ENCODE results near the gene CMPK2. TPM values are rescaled to one million over a fixed set of nuclear protein-coding genes. Genes with fewer than 3 reads are reported as not detected.
"Not testable (repeated sequence)": the region's sequence is repeated elsewhere in the genome, so short reads cannot be mapped to it uniquely, and the experiment has no call there.

Gene CMPK2, protein sequence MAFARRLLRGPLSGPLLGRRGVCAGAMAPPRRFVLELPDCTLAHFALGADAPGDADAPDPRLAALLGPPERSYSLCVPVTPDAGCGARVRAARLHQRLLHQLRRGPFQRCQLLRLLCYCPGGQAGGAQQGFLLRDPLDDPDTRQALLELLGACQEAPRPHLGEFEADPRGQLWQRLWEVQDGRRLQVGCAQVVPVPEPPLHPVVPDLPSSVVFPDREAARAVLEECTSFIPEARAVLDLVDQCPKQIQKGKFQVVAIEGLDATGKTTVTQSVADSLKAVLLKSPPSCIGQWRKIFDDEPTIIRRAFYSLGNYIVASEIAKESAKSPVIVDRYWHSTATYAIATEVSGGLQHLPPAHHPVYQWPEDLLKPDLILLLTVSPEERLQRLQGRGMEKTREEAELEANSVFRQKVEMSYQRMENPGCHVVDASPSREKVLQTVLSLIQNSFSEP
- total RNA-seq (2014; rRNA removed; shearing (Covaris generic)), result 0.17 and 0.40 TPM in 2 replicates
- polyA plus RNA-seq (2014; cell fraction: nucleus; rRNA removed), result 4.8 and 5.7 TPM in 2 replicates

DNA sequence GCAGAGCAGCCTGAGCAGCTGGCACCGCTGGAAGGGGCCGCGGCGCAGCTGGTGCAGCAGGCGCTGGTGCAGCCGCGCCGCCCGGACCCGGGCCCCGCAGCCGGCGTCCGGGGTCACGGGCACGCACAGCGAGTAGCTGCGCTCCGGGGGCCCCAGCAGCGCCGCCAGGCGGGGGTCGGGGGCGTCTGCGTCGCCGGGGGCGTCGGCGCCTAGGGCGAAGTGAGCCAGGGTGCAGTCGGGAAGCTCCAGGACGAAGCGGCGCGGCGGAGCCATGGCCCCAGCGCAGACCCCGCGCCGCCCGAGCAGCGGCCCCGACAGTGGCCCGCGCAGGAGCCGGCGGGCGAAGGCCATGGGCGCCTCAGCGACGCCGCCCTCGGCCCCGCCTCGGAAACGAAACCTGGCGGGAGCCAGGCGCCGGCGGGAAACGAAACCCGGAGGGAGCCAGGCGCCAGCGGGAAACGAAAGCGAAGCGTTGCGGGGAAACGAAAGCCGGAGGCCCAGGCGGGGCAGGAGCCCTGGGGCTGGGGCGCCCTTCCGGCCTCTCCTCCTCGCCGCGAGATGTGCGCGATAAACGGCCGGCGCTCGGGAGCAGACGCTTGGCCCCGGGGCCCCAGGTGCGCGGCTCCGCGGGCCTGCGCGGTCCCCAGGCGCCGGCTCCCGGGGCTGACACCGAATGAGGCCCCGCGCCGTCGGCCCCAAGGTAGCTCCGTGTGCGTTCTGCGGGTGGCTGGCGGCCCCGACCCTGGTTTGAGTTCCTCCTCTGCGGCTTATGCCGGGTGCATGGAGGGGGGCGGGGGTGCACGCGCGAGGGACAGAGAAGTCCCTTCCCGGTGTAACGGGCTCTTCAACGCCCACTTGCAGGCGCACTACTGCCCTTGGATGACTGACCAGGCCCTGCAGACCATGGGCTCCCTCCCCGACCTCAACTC is at the start of gene CMPK2:
Gene CMPK2 (minus strand): TSS at position 562 of the 929 bp plus-strand sequence. CDS start 211 bp downstream, at position 351.
- peak; percentile 18 for DNase-seq (ENCODE audit: extremely low read depth, low read depth)

DNA sequence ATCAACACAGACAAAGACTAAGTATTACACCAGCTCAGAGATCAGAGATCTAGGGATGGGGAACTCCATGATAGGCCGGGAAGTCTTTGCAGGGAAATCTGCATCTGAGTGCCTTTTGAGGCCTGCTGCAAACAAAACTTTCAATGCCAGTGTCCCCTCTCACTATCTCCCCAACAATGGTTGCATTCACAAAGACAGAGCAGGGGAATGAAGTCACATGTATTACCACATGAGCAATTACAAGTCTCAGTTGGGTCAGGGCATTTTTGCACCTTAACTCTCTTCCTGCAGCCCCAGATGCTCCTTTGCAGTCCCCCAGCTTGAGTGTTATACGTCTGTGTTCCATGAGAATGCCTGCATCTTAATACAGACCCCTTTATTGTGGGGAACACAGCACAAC is 49.7 kb upstream of the CMPK2 start:
- DNase-seq (ENCODE audit: extremely low read depth, low read depth), result no peak

DNA sequence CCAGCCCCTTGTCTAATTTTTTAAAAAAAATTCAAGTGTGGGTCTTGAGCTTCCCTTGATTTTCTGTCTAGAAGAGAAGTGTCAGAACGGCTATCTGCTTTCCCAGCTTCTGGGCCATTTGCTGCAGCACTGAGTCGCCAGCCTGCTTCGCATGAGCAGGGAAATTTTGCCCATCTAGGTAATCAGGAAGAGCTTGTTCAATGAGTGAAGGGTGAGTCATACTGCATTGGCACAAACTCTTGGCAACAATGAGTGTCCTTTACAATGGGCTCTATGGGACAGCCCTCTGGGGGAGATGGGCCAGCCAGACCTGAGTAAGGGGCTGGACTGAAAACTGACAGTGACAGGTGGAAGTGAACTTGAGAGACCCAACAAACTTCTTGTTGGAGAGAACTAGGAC is 49.1 kb upstream of the CMPK2 start:
- peak; percentile 26 for DNase-seq (ENCODE audit: extremely low read depth, low read depth)

DNA sequence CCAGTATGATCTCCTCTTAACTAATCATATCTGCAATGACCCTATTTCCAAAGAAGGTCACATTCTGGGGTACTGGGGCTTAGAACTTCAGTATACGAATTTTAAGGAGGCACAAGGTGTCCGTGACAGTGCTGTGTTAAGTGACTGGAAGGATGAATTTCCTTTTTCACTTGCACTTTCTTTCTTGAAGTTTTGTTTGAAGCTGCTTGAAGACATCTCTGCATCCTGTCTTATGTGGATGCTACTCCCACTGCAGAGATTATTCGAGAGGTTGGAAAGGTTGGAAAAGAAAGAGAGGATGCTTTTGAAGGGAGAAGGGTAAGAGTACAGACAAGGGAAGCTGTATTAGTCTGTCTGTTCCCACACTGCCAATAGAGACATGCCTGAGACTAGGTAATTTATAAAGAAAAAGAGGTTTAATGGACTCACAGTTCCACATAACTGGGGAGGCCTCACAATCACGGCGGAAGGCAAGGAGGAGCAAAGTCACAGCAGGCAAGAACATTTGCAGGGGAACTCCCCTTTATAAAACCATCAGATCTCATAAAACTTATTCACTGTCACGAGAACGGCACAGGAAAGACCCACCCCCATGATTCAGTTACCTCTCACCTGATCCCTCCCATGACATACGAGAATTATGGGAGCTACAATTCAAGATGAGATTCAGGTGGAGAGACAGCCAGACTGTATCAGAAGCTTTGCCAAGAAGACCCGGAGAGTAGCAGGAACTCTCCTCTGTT is 47.9 kb upstream of the CMPK2 start:
- no peak for DNase-seq (ENCODE audit: extremely low read depth, low read depth)

DNA sequence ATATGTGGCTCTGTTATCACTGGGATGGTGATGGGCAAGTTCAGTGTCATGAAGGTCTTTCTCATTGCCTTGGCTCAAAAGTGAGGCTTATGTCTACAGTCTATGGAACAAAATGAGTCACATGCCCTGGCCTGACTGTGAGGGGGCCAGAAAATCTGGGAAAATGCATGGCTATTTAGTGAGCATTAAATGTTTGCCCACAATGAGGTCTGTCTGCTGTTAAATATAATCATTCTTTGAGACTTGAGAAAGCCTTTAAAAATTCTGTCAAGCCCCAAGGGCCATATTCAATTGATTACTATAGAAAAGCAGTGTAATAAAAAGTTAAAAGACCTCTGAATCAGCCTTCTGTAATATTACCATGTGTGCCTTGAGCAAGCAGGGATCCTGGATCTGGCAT is 46.0 kb upstream of the CMPK2 start:
- DNase-seq (ENCODE audit: extremely low read depth, low read depth), result no peak

DNA sequence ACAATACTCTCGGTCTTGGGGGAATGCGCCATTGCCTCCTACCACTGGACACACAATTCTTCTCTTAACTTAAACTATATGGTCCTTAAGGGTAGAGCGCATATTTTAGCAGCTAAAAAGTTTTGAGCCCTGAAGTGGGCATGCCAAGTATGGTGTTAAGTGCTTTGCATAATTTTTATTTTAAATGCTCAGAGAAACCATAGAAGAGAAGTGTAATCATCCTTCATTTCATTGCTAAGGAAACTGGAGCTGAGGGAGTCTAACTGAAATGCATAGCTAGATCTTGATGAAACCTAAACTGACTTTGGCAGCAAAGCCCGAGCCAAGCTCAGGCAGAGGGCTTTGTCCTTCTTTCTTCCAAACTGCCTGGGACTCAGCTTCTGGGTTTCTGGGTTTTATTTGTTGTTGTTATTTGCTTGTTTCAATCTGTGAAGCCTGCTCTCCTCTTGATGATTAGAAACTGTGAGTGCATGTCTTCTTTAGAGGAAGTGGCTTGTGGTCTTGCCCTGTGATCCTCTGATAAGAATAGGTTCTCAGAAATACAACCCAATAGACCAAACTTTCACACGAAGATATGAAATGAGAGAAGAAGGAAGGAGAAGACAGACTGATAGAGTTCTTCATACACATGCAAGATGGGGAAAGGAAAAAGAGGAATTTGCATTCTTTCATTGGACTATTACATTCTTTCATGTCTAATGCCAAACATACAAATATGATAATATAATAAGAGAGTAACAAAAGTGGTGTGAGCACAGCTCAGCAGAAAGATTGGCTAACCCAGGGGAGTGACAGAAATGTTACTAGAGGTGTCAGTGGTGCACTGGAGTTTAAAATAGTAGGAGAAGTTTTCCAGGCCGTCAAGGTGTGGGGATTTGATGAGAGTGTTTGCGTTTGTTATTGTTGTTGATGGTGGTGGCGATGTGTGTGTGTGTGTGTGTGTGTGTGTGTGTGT is 44.0 kb upstream of the CMPK2 start:
- DNase-seq (ENCODE audit: extremely low read depth, low read depth), result no peak

DNA sequence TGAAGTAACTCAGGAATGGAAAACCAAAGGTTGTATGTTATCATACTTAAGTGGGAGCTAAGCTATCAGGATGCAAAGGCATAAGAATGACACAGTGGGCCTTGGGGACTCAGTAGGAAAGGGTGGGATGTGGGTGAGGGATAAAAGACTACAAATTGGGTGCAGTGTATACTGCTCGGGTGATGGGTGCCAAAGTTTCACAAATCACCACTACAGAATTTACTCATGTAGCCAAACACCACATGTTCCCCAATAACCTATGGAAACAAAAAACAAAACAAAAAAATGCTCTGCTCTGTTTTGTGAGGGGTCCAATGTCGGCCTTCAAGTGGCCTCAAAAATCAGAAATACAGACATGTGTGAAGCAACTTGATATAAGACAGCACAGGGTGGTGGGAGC is 42.6 kb upstream of the CMPK2 start:
- DNase-seq (ENCODE audit: extremely low read depth, low read depth), result no peak

DNA sequence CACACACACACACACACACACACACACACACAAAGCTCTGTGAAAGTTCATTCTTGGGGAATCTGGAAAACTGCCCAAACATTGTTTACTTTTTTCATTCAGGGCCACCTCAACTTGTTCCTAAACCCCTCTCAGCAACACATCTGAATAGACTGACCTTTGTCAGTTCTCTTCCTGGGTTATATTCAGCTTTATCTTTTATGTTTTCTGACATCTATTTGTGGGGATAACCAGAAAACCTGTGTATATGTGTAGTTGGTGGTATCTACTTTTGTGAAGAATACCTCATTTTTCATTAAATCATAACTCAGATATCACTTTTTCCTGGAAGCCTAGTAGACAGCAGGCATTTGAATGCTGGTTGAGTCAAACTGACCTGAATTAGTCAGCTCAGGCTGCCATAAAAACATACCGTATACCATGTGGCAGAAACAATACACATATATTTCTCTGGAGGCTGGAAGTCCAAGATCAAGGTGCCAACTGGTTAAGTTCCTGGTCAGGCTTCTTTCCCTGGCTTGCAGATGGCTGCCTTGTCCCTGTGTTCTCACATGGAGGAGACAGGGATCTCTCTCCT is 40.5 kb upstream of the CMPK2 start:
- no peak for DNase-seq (ENCODE audit: extremely low read depth, low read depth)

DNA sequence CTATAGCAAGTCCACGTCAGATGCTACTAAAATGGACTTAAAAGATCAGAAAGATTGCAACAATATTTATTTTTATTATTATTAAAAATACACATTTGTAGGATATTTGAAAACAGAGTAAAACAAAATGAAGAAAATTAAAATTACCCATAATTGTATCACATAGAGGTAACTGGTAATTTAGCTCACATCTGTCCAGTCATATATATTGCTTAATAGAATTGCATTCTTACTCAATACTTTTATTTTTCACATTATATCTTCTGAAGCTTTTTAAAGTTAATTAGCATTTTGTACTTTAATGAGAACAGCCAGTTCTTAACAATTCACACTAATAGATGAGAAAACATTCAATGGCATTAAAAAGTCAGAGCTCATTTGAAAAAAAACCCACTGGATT is 40.0 kb upstream of the CMPK2 start:
- no peak for DNase-seq (ENCODE audit: extremely low read depth, low read depth)

DNA sequence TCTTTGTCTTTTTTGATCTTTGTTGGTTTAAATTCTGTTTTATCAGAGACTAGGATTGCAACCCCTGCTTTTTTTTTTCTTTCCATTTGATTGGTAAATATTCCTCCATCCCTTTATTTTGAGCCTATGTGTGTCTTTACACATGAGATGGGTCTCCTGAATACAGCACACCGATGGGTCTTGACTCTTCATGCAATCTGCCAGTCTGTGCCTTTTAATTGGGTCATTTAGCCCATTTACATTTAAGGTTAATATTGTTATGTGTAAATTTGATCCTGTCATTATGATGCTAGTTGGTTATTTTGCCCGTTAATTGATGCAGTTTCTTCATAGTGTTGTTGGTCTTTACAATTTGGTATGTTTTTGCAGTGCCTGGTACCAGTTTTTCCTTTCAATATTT is 36.9 kb upstream of the CMPK2 start:
- DNase-seq (ENCODE audit: extremely low read depth, low read depth), result not testable (repeated sequence)

DNA sequence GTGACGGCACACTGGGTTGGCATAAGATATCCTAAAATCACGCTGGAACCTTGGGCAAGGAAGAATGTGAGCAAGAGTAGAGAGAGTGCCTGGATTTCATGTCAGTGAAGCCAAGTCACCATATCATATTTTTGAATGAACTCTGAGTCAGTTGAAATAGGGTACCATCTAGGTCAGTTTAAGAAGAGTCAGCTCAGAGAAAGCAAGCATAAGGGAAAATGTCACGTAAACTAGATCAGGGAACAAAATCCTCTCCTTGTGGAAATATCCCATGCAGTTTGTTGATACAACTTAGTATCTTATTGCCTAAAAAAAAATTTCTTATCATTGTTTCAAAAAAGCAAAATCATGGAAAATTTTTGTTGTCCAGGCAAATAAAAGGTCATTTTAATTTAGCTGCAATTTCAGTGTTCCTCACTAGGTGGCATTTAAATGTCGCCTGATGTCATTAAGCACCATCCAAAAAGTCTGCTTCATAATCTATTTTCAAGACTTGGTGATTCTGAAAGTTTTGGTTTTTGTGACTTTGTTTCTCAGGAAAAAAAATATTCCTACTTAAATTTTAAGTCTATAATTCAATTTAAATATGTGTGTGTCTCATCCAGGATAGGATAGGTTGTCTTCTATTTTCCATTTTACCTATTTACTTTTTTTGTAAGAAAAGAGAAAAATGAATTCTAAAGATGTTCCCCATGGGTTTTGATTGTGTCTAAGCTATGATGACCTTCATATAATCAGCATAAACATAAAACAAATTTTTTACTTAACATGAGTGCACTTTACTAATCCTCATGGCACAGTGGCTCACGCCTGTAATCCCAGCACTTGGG is 31.4 kb upstream of the CMPK2 start:
- DNase-seq (ENCODE audit: extremely low read depth, low read depth), result peak; percentile 44

DNA sequence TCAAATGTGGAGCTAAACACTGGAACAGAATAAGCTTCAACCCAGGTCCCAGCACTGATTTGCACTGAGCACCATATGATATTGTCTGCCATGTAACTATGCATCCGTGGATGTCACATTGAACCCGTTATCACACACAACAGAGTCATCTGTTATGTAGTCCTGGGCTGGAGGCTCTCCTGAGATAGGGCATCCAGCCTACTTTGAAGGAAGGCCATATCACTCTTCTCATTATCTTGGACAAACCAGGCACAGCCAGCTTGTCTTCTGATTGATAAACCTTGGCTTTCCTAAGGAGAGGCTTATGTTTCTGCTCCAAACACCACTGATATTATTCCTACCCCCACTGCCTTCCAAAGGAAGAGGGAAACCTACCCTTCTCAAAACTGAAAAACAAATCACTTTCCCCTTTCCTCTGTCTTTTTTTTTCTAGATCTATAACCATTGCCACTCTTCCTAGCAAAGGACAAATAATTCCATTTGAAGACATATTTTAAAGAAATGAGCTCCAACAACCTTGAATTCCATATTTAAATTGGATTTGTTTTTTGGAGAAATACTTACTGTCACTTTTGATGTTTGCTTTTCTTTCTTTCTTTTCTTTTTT is 28.3 kb upstream of the CMPK2 start:
- no peak for DNase-seq (ENCODE audit: extremely low read depth, low read depth)

DNA sequence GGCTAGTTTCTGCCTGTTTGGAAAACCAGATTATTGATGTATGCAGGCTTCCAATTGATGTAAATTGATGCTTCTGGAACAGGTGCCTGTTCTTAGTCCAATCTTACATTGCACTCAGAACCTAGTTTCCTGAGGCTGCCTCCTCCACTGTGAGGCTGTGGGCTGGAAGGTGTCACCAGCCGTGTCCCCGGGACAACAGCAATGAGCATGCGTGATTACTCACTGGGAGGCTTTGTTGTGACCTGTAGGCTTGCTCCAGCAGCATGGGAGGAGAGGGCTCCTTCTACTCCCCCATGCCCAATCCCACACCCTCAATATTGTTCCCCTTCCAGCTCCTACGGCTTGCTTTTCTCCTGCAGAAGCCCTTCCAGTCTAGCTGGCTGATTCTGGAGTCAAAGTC is 23.0 kb upstream of the CMPK2 start:
- DNase-seq (ENCODE audit: extremely low read depth, low read depth), result no peak

DNA sequence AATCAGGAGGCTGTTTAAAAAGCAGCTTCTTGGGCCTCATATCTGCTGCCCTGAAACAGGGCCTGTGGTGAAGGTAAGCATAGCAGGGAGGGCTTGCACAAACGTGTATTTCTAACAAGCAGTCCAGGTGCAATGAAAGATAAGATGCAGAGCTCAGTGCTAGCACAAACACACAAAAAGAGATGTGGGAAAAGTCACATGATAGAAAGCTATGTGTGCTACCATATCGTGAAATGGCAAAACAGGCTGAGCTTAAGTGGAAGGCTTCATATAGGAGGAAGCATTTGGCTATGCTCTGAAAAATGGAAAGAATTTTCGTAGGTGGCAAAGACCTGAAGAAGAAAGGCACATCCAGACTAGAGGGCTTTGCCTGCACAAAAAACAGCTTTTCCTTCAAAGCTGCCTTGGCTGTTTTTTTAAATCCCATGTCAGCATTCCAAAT is 22.1 kb upstream of the CMPK2 start:
- DNase-seq (ENCODE audit: extremely low read depth, low read depth), result no peak

DNA sequence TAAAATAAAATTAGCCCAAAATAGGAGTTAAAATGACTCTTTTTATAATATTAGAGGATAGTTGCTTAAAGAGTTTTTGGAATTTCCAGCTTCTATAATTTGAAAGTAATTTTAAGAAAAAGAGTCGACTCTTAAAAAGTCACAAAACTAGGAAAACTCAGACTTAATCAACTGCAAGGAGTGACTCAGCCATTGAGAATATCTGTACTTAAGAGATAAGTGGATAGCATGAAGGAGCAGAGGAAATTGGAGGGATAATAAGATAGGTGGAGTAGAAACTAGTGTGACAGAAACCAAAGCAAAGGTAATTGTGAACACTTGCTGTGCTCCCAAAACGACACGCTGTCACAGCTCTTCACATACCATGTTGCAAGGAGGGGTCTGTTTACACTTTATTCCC is 20.3 kb upstream of the CMPK2 start:
- no peak for DNase-seq (ENCODE audit: extremely low read depth, low read depth)

DNA sequence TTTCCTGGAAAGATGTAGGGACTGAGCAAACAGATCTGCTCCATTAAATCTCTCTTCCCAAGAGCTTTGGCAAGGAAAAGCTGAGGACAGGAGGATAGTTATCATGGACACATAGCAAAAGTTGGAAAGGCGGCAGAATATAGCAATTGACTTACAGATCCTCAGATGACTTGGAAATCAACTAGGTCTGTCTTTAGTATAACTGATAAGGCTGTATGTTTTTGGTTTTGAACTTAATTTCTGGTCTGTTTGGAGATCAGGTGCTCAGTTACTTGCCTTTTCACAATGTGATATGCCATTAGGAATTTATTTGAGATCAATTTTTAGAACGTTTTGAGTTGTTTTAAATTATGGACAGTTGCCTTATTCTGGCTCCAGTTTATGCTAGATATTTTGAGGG is 19.8 kb upstream of the CMPK2 start:
- no peak for DNase-seq (ENCODE audit: extremely low read depth, low read depth)

DNA sequence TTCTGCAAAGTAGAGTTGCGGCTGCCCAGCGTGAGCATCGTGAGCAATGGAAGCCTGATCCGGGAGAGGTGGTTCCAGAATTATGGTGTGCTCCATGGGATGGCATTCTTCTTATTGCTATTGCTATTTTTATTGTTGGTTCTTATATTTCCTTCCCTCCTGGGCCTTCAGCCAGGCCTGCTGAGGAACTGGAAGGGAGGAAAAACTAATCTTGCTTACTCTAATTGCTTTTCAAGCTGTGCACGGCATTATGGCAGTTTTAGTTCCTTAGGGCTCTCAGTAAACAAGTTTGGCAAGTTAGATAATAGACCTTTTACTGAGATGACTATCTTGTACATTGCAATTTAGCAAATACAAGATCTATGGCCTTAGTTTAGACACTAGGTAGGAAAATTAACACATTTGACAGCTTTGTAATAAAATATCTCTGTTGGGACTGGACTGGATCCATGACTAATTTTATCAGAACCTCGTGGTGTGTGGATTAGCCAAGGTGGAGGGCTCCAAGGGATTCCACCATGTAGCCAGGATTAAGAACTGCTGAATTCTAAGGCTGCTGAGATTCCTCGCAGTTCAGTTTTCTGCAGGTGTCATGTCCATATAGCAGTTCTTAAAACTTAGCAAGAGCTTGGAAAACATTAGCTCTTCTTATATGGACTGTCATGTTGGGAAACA is 17.9 kb upstream of the CMPK2 start:
- DNase-seq (ENCODE audit: extremely low read depth, low read depth), result no peak

Measured in NCI-H460 (cell line).